HEK293T (cell line): ENCODE results near the gene LAMA5.

Experiments
- CTCF ChIA-PET: fragments of 350-600 bp; formaldehyde crosslinking; extraction: SDS; loops from one replicate; lab custom pipeline; 2021; ENCODE audit warnings: antibody characterized with exemption, inconsistent platforms; lab: Yijun Ruan, JAX
- POLR2A ChIA-PET: fragments of 350-600 bp; formaldehyde crosslinking; extraction: SDS; loops from one replicate; lab custom pipeline; 2020; ENCODE audit warnings: antibody characterized with exemption, inconsistent platforms; lab: Yijun Ruan, JAX
- DNase-seq: peaks from one replicate; pipeline ENCODE4 v3.0.0; 2012; ENCODE audit warnings: mixed read lengths; ENCODE audit errors: extremely low spot score
- ARNT ChIP-seq: fragments of 450-650 bp; IDR thresholded peaks from 2 replicates; pipeline ENCODE4 v1.6.1; 2017; ENCODE audit warnings: mild to moderate bottlenecking
- BHLHE40 ChIP-seq: fragments of 450-650 bp; IDR thresholded peaks from 2 replicates; pipeline ENCODE4 v1.6.1; 2016; ENCODE audit warnings: mild to moderate bottlenecking, moderate library complexity, borderline replicate concordance
- CTBP1 ChIP-seq: fragments of 450-650 bp; IDR thresholded peaks from 2 replicates; pipeline ENCODE4 v1.6.1; 2016; ENCODE audit warnings: borderline replicate concordance
- ELF4 ChIP-seq: fragments of 450-650 bp; IDR thresholded peaks from 2 replicates; pipeline ENCODE4 v1.6.1; 2017; ENCODE audit warnings: antibody characterized with exemption
- FOXA1 ChIP-seq: fragments of 450-650 bp; IDR thresholded peaks from 2 replicates; pipeline ENCODE4 v1.6.1; 2016; ENCODE audit warnings: mild to moderate bottlenecking
- FOXK2 ChIP-seq: fragments of 450-650 bp; IDR thresholded peaks from 2 replicates; pipeline ENCODE4 v1.6.1; 2016; ENCODE audit warnings: mild to moderate bottlenecking
- FOXM1 ChIP-seq: fragments of 450-650 bp; IDR thresholded peaks from 2 replicates; pipeline ENCODE4 v1.6.1; 2017; ENCODE audit warnings: mild to moderate bottlenecking, borderline replicate concordance
- HDGF ChIP-seq: fragments of 450-650 bp; IDR thresholded peaks from 2 replicates; pipeline ENCODE4 v1.6.1; 2017; ENCODE audit warnings: antibody characterized with exemption, borderline replicate concordance
- L3MBTL2 ChIP-seq: fragments of 450-650 bp; conservative IDR thresholded peaks from 2 replicates; pipeline ENCODE4 v1.6.1; 2016; ENCODE audit warnings: mild to moderate bottlenecking
- LEF1 ChIP-seq: fragments of 450-650 bp; IDR thresholded peaks from 2 replicates; pipeline ENCODE4 v1.6.1; 2017; ENCODE audit warnings: mild to moderate bottlenecking, borderline replicate concordance
- NFRKB ChIP-seq: fragments of 450-650 bp; IDR thresholded peaks from 2 replicates; pipeline ENCODE4 v1.6.1; 2016; ENCODE audit warnings: mild to moderate bottlenecking, moderate library complexity
- PKNOX1 ChIP-seq: fragments of 450-650 bp; IDR thresholded peaks from 2 replicates; pipeline ENCODE4 v1.6.1; 2016
- SP1 ChIP-seq: fragments of 450-650 bp; IDR thresholded peaks from 2 replicates; pipeline ENCODE4 v1.6.1; 2017
- SUZ12 ChIP-seq: fragments of 450-650 bp; IDR thresholded peaks from 2 replicates; pipeline ENCODE4 v1.6.1; 2016; ENCODE audit warnings: mild to moderate bottlenecking
- TARDBP ChIP-seq: fragments of 450-650 bp; IDR thresholded peaks from 2 replicates; pipeline ENCODE4 v1.6.1; 2016
- ZNF384 ChIP-seq: fragments of 450-650 bp; IDR thresholded peaks from 2 replicates; pipeline ENCODE4 v1.6.1; 2016

Gene LAMA5

GRCh38 chr20:62276439-62276838 lies 90.7 kb downstream of the LAMA5 start:
- POLR2A ChIA-PET = no interaction called here
- CTCF ChIA-PET = no interaction called here
- TF ChIP-seq ELF4 (no peak), CTBP1 (no peak), NFRKB (no peak)
- no peak for DNase-seq

GRCh38 chr20:62275219-62275618 lies 91.9 kb downstream of the LAMA5 start:
- no peak for DNase-seq
- ChIA-PET CTCF (interaction anchor here (0.6 kb wide), 1 partner anchor 107 kb away, joined by 3 read pairs; no protein-coding TSS in a partner anchor), POLR2A (no interaction called here)
- no peak for TF ChIP-seq CTBP1
- no peak for TF ChIP-seq FOXK2
- no peak for TF ChIP-seq SP1
- TF ChIP-seq ZNF384 = no peak
- TF ChIP-seq LEF1 = no peak
- no peak for TF ChIP-seq PKNOX1
- TF ChIP-seq ARNT = no peak
- no peak for TF ChIP-seq FOXA1
- no peak for TF ChIP-seq HDGF
- no peak for TF ChIP-seq FOXM1

GRCh38 chr20:62274332-62274950 lies 92.7 kb downstream of the LAMA5 start:
- POLR2A ChIA-PET = no interaction called here
- DNase-seq = no peak
- CTCF ChIA-PET = no interaction called here
- TF ChIP-seq FOXA1 (no peak), ARNT (no peak)

GRCh38 chr20:62273416-62273815 lies 93.7 kb downstream of the LAMA5 start:
- no peak for DNase-seq
- ChIA-PET POLR2A (no interaction called here), CTCF (no interaction called here)
- no peak for TF ChIP-seq SUZ12
- TF ChIP-seq HDGF = no peak
- TF ChIP-seq FOXA1 = no peak
- no peak for TF ChIP-seq ARNT
- TF ChIP-seq SP1 = no peak
- TF ChIP-seq TARDBP = no peak
- no peak for TF ChIP-seq PKNOX1
- TF ChIP-seq NFRKB = no peak
- no peak for TF ChIP-seq CTBP1
- no peak for TF ChIP-seq BHLHE40
- TF ChIP-seq LEF1 = no peak
- TF ChIP-seq ZNF384 = no peak
- TF ChIP-seq FOXK2 = no peak
- no peak for TF ChIP-seq ELF4
- TF ChIP-seq L3MBTL2 = no peak
- no peak for TF ChIP-seq FOXM1

GRCh38 chr20:62272200-62272599 lies 94.9 kb downstream of the LAMA5 start:
- no peak for DNase-seq
- TF ChIP-seq HDGF (no peak), TARDBP (no peak), BHLHE40 (no peak), SUZ12 (no peak), ELF4 (no peak), CTBP1 (no peak), SP1 (no peak), FOXM1 (no peak), LEF1 (no peak), FOXK2 (no peak), L3MBTL2 (no peak), ARNT (no peak), NFRKB (no peak), PKNOX1 (no peak), FOXA1 (no peak), ZNF384 (no peak)
- ChIA-PET CTCF (no interaction called here), POLR2A (no interaction called here)

- no peak for DNase-seq
- ChIA-PET POLR2A (no interaction called here), CTCF (no interaction called here)
- TF ChIP-seq FOXA1 (no peak), L3MBTL2 (no peak), BHLHE40 (no peak), PKNOX1 (no peak), SUZ12 (no peak), FOXM1 (no peak), ELF4 (no peak), HDGF (no peak), ARNT (no peak), LEF1 (no peak), CTBP1 (no peak), ZNF384 (no peak), NFRKB (no peak), SP1 (no peak), TARDBP (no peak), FOXK2 (no peak)
These were observed 97.2 kb downstream of the LAMA5 start for GRCh38 chr20:62269871-62270270.
